AG20443 (cell line): Measurements from ENCODE around the gene ACTL10.
"Not testable (repeated sequence)": the region's sequence is repeated elsewhere in the genome, so short reads cannot be mapped to it uniquely, and the experiment has no call there.

ENCODE experiments used
- DNase-seq: peaks from one replicate; pipeline ENCODE4 v3.0.0; 2012; ENCODE audit warnings: low spot score, mixed read lengths

The ACTL10 gene

GRCh38 chr20:33666293-33667244, at the start of gene ACTL10:
Gene ACTL10, plus strand, starts transcription at chr20:33666943. Its CDS starts 555 bp downstream, at chr20:33667498.
- DNase-seq, result peak; percentile 96

GRCh38 chr20:33621717-33622400, 44.9 kb upstream of the ACTL10 start:
- no peak for DNase-seq

GRCh38 chr20:33622705-33623365, 43.9 kb upstream of the ACTL10 start:
- no peak for DNase-seq

GRCh38 chr20:33624399-33624798, 42.3 kb upstream of the ACTL10 start:
- no peak for DNase-seq

GRCh38 chr20:33626190-33626589, 40.6 kb upstream of the ACTL10 start:
- DNase-seq, result no peak

GRCh38 chr20:33627577-33628216, 39.0 kb upstream of the ACTL10 start:
- DNase-seq, result no peak

- no peak for DNase-seq
These were observed 37.2 kb upstream of the ACTL10 start for GRCh38 chr20:33629533-33629932.

GRCh38 chr20:33629979-33630378, 36.8 kb upstream of the ACTL10 start:
- no peak for DNase-seq

GRCh38 chr20:33630507-33630906, 36.2 kb upstream of the ACTL10 start:
- no peak for DNase-seq

GRCh38 chr20:33631910-33632309, 34.8 kb upstream of the ACTL10 start:
- not testable (repeated sequence) for DNase-seq

GRCh38 chr20:33635341-33635740, 31.4 kb upstream of the ACTL10 start:
- no peak for DNase-seq

- no peak for DNase-seq
These were observed 30.0 kb upstream of the ACTL10 start for GRCh38 chr20:33636776-33637175.

- no peak for DNase-seq
These were observed 26.5 kb upstream of the ACTL10 start for GRCh38 chr20:33640287-33640686.

- no peak for DNase-seq
These were observed 22.3 kb upstream of the ACTL10 start for GRCh38 chr20:33644313-33645071.

GRCh38 chr20:33645072-33645358, 21.7 kb upstream of the ACTL10 start:
- DNase-seq, result no peak

- no peak for DNase-seq
These were observed 21.3 kb upstream of the ACTL10 start for GRCh38 chr20:33645396-33645795.

- DNase-seq, result no peak
These were observed 20.6 kb upstream of the ACTL10 start for GRCh38 chr20:33646191-33646590.

- not testable (repeated sequence) for DNase-seq
These were observed 19.7 kb upstream of the ACTL10 start for GRCh38 chr20:33646959-33647602.

GRCh38 chr20:33647603-33648395, 18.9 kb upstream of the ACTL10 start:
- DNase-seq, result peak; percentile 92

GRCh38 chr20:33648396-33649004, 18.2 kb upstream of the ACTL10 start:
- peak; percentile 47 for DNase-seq
